IMR-90 (cell line): ENCODE results near the gene PLCB4. TPM values are rescaled to one million over a fixed set of nuclear protein-coding genes. Genes with fewer than 3 reads are reported as not detected.

Source experiments
- ATAC-seq: fragments of 200-7000 bp; cut with Tn5 transposase; 2 replicates; pipeline ENCODE4 v1.9.1; 2020; ENCODE audit warnings: low read depth, mild to moderate bottlenecking, moderate library complexity
- BruUV-seq: library from RNA; stranded (reverse); fragments of 400-500 nt; replicated peaks from 2 replicates; lab custom pipeline; 2021; lab: Mats Ljungman, UMichigan
- CTCF ChIA-PET: fragments of 300-600 bp; formaldehyde crosslinking; extraction: SDS; loops from one replicate; lab custom pipeline; 2021; ENCODE audit warnings: antibody characterized with exemption; lab: Yijun Ruan, JAX
- POLR2A ChIA-PET: fragments of 300-600 bp; sonication (Branson Sonifier 250); formaldehyde crosslinking; loops from one replicate; lab custom pipeline; 2022; ENCODE audit warnings: antibody characterized with exemption; ENCODE audit not compliant: unreplicated experiment; lab: Charles Lee
- DNase-seq: peaks from one replicate; pipeline ENCODE4 v3.0.0; 2013
- H2AFZ ChIP-seq: replicated peaks from 2 replicates; pipeline ENCODE3; 2013; ENCODE audit warnings: low read length, mild to moderate bottlenecking; ENCODE audit not compliant: poor library complexity
- H2AK5ac ChIP-seq: 2 replicates; pipeline ENCODE4 v1.6.1; 2013; ENCODE audit warnings: low read depth, low read length, inconsistent platforms
- H2AK9ac ChIP-seq: replicated peaks from 2 replicates; pipeline ENCODE3; 2013; ENCODE audit warnings: mild to moderate bottlenecking, low read depth, low read length, moderate library complexity; ENCODE audit not compliant: poor library complexity
- H2BK120ac ChIP-seq: 2 replicates; pipeline ENCODE4 v1.6.1; 2013; ENCODE audit warnings: low read depth, low read length, inconsistent platforms
- H2BK15ac ChIP-seq: 3 replicates; pipeline ENCODE4 v1.6.1; 2013; ENCODE audit warnings: low read depth, low read length, inconsistent platforms
- H2BK20ac ChIP-seq: 2 replicates; pipeline ENCODE4 v1.6.1; 2013; ENCODE audit warnings: low read depth, mild to moderate bottlenecking, inconsistent platforms, low read length, moderate library complexity
- H2BK5ac ChIP-seq: 2 replicates; pipeline ENCODE4 v1.6.1; 2013; ENCODE audit warnings: mild to moderate bottlenecking, low read depth, low read length, inconsistent platforms; ENCODE audit not compliant: poor library complexity, severe bottlenecking
- H3K14ac ChIP-seq: replicated peaks from 2 replicates; pipeline ENCODE4 v1.6.1; 2013; ENCODE audit warnings: low read depth, low read length, inconsistent platforms
- H3K18ac ChIP-seq: 2 replicates; pipeline ENCODE4 v1.6.1; 2013; ENCODE audit warnings: low read depth, low read length, control low read depth
- H3K23ac ChIP-seq: 2 replicates; pipeline ENCODE4 v1.6.1; 2013; ENCODE audit warnings: low read depth, low read length, inconsistent platforms
- H3K27ac ChIP-seq: 2 replicates; pipeline ENCODE4 v1.5.1; 2013; ENCODE audit warnings: mild to moderate bottlenecking, control low read depth, low read length; ENCODE audit not compliant: insufficient read depth
- H3K27me3 ChIP-seq: 2 replicates; pipeline ENCODE4 v1.6.1; 2013; ENCODE audit warnings: low read length; ENCODE audit not compliant: control insufficient read depth, insufficient read depth
- H3K36me3 ChIP-seq: 2 replicates; pipeline ENCODE4 v1.6.1; 2013; ENCODE audit warnings: low read length, mixed read lengths; ENCODE audit not compliant: control insufficient read depth, insufficient read depth
- H3K4ac ChIP-seq: 2 replicates; pipeline ENCODE4 v1.6.1; 2013; ENCODE audit warnings: low read depth, low read length, inconsistent platforms
- H3K4me1 ChIP-seq: 2 replicates; pipeline ENCODE4 v1.6.1; 2013; ENCODE audit warnings: low read length, mixed read lengths; ENCODE audit not compliant: control insufficient read depth, insufficient read depth
- H3K4me2 ChIP-seq: 2 replicates; pipeline ENCODE4 v1.6.1; 2013; ENCODE audit warnings: low read depth, mild to moderate bottlenecking, control low read depth, low read length, moderate library complexity
- H3K4me3 ChIP-seq: 2 replicates; pipeline ENCODE4 v1.5.1; 2013; ENCODE audit warnings: low read depth, mild to moderate bottlenecking, control low read depth, low read length, moderate library complexity; ENCODE audit not compliant: insufficient read depth
- H3K56ac ChIP-seq: 2 replicates; pipeline ENCODE4 v1.6.1; 2013; ENCODE audit warnings: low read length, inconsistent platforms; ENCODE audit not compliant: insufficient read depth; ENCODE audit errors: extremely low read depth
- H3K79me1 ChIP-seq, 2 experiments: 2 replicates each; pipeline ENCODE4 v1.6.1; 2013; ENCODE audit warnings: low read length in 2 of 2, inconsistent platforms in 1 of 2, low read depth in 1 of 2
- H3K9ac ChIP-seq: 2 replicates; pipeline ENCODE4 v1.6.1; 2013; ENCODE audit warnings: low read depth, low read length, control low read depth
- H3K9me1 ChIP-seq: 2 replicates; pipeline ENCODE4 v1.6.1; 2013; ENCODE audit warnings: low read length, inconsistent platforms; ENCODE audit not compliant: insufficient read depth
- H3K9me3 ChIP-seq: 2 replicates; pipeline ENCODE4 v1.6.1; 2013; ENCODE audit warnings: low read length; ENCODE audit not compliant: control insufficient read depth, insufficient read depth
- H4K20me1 ChIP-seq: 2 replicates; pipeline ENCODE4 v1.6.1; 2013; ENCODE audit warnings: low read length, inconsistent platforms; ENCODE audit not compliant: insufficient read depth
- H4K5ac ChIP-seq: 2 replicates; pipeline ENCODE4 v1.6.1; 2013; ENCODE audit warnings: mild to moderate bottlenecking, low read depth, low read length, control low read depth
- H4K8ac ChIP-seq, 2 experiments: 2 replicates each; pipeline ENCODE4 v1.6.1; 2013; ENCODE audit warnings: low read depth in 2 of 2, low read length in 2 of 2, control low read depth in 1 of 2, inconsistent platforms in 1 of 2
- H4K91ac ChIP-seq: 2 replicates; pipeline ENCODE4 v1.6.1; 2013; ENCODE audit warnings: low read depth, low read length, inconsistent platforms; ENCODE audit not compliant: insufficient read depth
- BHLHE40 ChIP-seq: fragments of 150-350 bp; IDR thresholded peaks from 2 replicates; pipeline ENCODE4 v1.6.1; 2016; ENCODE audit warnings: mild to moderate bottlenecking, low read depth, low read length
- CEBPB ChIP-seq: IDR thresholded peaks from 2 replicates; pipeline ENCODE4 v1.6.1; 2012; ENCODE audit warnings: low read depth, low read length, improper control_type of control experiment
- CHD1 ChIP-seq: IDR thresholded peaks from 2 replicates; pipeline ENCODE4 v1.6.1; 2012; ENCODE audit warnings: low read depth, low read length, improper control_type of control experiment
- ELK1 ChIP-seq: fragments of 150-350 bp; IDR thresholded peaks from 2 replicates; pipeline ENCODE4 v1.6.1; 2016; ENCODE audit warnings: low read depth, mild to moderate bottlenecking, low read length, moderate library complexity, borderline replicate concordance
- FOS ChIP-seq: fragments of 150-350 bp; IDR thresholded peaks from 2 replicates; pipeline ENCODE4 v1.6.1; 2016; ENCODE audit warnings: low read depth, low read length
- MAFK ChIP-seq: IDR thresholded peaks from 2 replicates; pipeline ENCODE4 v1.6.1; 2012; ENCODE audit warnings: low read depth, low read length, improper control_type of control experiment
- MAZ ChIP-seq: IDR thresholded peaks from 2 replicates; pipeline ENCODE4 v1.6.1; 2012; ENCODE audit warnings: low read depth, mild to moderate bottlenecking, low read length, improper control_type of control experiment, moderate library complexity, borderline replicate concordance
- MXI1 ChIP-seq: IDR thresholded peaks from 2 replicates; pipeline ENCODE4 v1.6.1; 2012; ENCODE audit warnings: low read depth, mild to moderate bottlenecking, low read length, moderate library complexity, borderline replicate concordance
- NFE2L2 ChIP-seq: fragments of 150-350 bp; IDR thresholded peaks from 2 replicates; pipeline ENCODE4 v1.6.1; 2016; ENCODE audit warnings: low read depth, mild to moderate bottlenecking, low read length
- POLR2A ChIP-seq: IDR thresholded peaks from 2 replicates; pipeline ENCODE4 v1.6.1; 2012; ENCODE audit warnings: mild to moderate bottlenecking, low read depth, low read length
- RAD21 ChIP-seq: IDR thresholded peaks from 2 replicates; pipeline ENCODE4 v1.6.1; 2012; ENCODE audit warnings: low read length, improper control_type of control experiment
- RFX5 ChIP-seq: IDR thresholded peaks from 2 replicates; pipeline ENCODE4 v1.8.0; 2012; ENCODE audit warnings: low read depth, mild to moderate bottlenecking, low read length, moderate library complexity
- WGBS, 2 experiments: methylation state at CpG; one replicate each; pipeline versions ENCODE4 v1.1.5 to v1.1.7; 2013; ENCODE audit warnings: missing lambda C conversion rate in 2 of 2; ENCODE audit not compliant: insufficient read length in 1 of 2; ENCODE audit errors: extremely low coverage in 2 of 2; 5-methylcytosine and 5-hydroxymethylcytosine counted together
- dilution Hi-C: fragments of 300-500 bp; cut with HindIII; formaldehyde crosslinking; loops from one replicate; pipeline ENCODE4 v1.14.3; 2018; ENCODE audit warnings: low sequenced_read_pairs; ENCODE audit not compliant: unreplicated experiment
- in situ Hi-C: fragments of 300-500 bp; cut with MboI; formaldehyde crosslinking; loops from 3 replicates; pipeline ENCODE4 v1.14.3; 2019; ENCODE audit warnings: low sequenced_read_pairs, inconsistent platforms, mixed read lengths
- intact Hi-C: fragments of 100-400 bp; cut with micrococcal nuclease; formaldehyde crosslinking; loops from 2 replicates; pipeline ENCODE4 v1.10.0; 2022
- polyA plus RNA-seq, 3 experiments: library from polyadenylated mRNA; depleted of rRNA; stranded (reverse); fragments of >200 nt; gene quantifications; 2 replicates each; pipeline ENCODE4 v1.2.3, GENCODE V29; 2012; ENCODE audit warnings: low replicate concordance in 1 of 3
- total RNA-seq: library from RNA; depleted of rRNA; stranded (reverse); fragments of >200 nt; gene quantifications from 2 replicates; pipeline ENCODE4 v1.2.3, GENCODE V29; 2012
- TF ChIP-seq, protein P1 (sequence below): conservative IDR thresholded peaks from 2 replicates; pipeline ENCODE4 v1.5.1; 2012; ENCODE audit warnings: mild to moderate bottlenecking, low read depth, low read length, improper control_type of control experiment
- TF ChIP-seq, protein P2 (sequence below): fragments of 150-350 bp; IDR thresholded peaks from 2 replicates; pipeline ENCODE4 v1.6.1; 2017; ENCODE audit warnings: mild to moderate bottlenecking, antibody characterized with exemption, low read length, low read depth

Gene PLCB4
- total and polyA plus RNA-seq, 2 of the 4 experiments (the other 2 are of a cell fraction): 12.5 to 24.0 TPM

GRCh38 chr20:9389346-9389745, 320.5 kb downstream of the PLCB4 start:
- no CpG with 5 or more reads among the region's 1 CpG for WGBS, 2 experiments
- H3K56ac ChIP-seq: no peak overlapping the region
- no peak overlapping the region for H2BK120ac ChIP-seq
- H3K27me3 ChIP-seq: no peaks in the 10 kb centered on the region
- H3K4me3 ChIP-seq: no peak overlapping the region
- H3K9me3 ChIP-seq: no peaks in the 10 kb centered on the region
- no peak overlapping the region for H4K5ac ChIP-seq
- H3K36me3 ChIP-seq: peaks cover 6% of the 10 kb centered on the region
- no TSS peak for BruUV-seq
- no peak overlapping the region for H4K8ac ChIP-seq
- in situ Hi-C loops (no loop called here), dilution Hi-C loops (no loop called here), intact Hi-C loops (loop anchor here (1.0 kb wide), 1 partner anchor 320 kb away; the partner anchor contains the start of gene PLCB4)
- H3K23ac ChIP-seq: no peak overlapping the region
- no peak overlapping the region for H2BK5ac ChIP-seq
- no peak overlapping the region for H3K4ac ChIP-seq
- H2AK9ac ChIP-seq: no peak overlapping the region
- no peaks in the 10 kb centered on the region for H4K20me1 ChIP-seq
- no peak overlapping the region for H3K18ac ChIP-seq
- H2AK5ac ChIP-seq: no peak overlapping the region
- no peak overlapping the region for H2AFZ ChIP-seq
- H3K9ac ChIP-seq: no peak overlapping the region
- POLR2A ChIA-PET: no interaction called here
- no peak overlapping the region for H3K14ac ChIP-seq
- ATAC-seq: no peak
- H4K91ac ChIP-seq: no peak overlapping the region
- no peak for TF ChIP-seq ELK1
- TF ChIP-seq RAD21: no peak
- TF ChIP-seq MXI1: no peak
- no peak for TF ChIP-seq MAFK
- no peak for TF ChIP-seq BHLHE40
- TF ChIP-seq MAZ: no peak
- TF ChIP-seq FOS: no peak
- TF ChIP-seq RFX5: no peak
- no peak for TF ChIP-seq POLR2A
- TF ChIP-seq, protein P1, sequence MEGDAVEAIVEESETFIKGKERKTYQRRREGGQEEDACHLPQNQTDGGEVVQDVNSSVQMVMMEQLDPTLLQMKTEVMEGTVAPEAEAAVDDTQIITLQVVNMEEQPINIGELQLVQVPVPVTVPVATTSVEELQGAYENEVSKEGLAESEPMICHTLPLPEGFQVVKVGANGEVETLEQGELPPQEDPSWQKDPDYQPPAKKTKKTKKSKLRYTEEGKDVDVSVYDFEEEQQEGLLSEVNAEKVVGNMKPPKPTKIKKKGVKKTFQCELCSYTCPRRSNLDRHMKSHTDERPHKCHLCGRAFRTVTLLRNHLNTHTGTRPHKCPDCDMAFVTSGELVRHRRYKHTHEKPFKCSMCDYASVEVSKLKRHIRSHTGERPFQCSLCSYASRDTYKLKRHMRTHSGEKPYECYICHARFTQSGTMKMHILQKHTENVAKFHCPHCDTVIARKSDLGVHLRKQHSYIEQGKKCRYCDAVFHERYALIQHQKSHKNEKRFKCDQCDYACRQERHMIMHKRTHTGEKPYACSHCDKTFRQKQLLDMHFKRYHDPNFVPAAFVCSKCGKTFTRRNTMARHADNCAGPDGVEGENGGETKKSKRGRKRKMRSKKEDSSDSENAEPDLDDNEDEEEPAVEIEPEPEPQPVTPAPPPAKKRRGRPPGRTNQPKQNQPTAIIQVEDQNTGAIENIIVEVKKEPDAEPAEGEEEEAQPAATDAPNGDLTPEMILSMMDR: no peak
- TF ChIP-seq CEBPB: no peak
- TF ChIP-seq NFE2L2: no peak
- no peak for TF ChIP-seq CHD1
- TF ChIP-seq, protein P2, sequence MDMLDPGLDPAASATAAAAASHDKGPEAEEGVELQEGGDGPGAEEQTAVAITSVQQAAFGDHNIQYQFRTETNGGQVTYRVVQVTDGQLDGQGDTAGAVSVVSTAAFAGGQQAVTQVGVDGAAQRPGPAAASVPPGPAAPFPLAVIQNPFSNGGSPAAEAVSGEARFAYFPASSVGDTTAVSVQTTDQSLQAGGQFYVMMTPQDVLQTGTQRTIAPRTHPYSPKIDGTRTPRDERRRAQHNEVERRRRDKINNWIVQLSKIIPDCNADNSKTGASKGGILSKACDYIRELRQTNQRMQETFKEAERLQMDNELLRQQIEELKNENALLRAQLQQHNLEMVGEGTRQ: no peak
- CTCF ChIA-PET: no interaction called here
- no peak for DNase-seq
- H2BK20ac ChIP-seq: no peak overlapping the region
- H3K27ac ChIP-seq: no peak overlapping the region
- H3K4me1 ChIP-seq: peaks cover 14% of the 10 kb centered on the region
- peaks cover 0 to 5% of the 10 kb centered on the region in 2 experiments; a peak in 1 of 4 replicates for H3K79me1 ChIP-seq
- no peak overlapping the region for H3K4me2 ChIP-seq
- 0 out of 2 replicates have a peak, but pooled peaks cover 3% of the 10 kb centered on the region for H3K9me1 ChIP-seq
- H2BK15ac ChIP-seq: no peak overlapping the region
